HG03354 (cell line): ENCODE results near the gene HNRNPL.

ENCODE experiments used
- ATAC-seq: cut with Tn5 transposase; IDR thresholded peaks from one replicate; pipeline ENCODE4 v1.9.1; 2021; ENCODE audit warnings: mild to moderate bottlenecking; ENCODE audit not compliant: unreplicated experiment, poor library complexity, severe bottlenecking

Gene HNRNPL

DNA sequence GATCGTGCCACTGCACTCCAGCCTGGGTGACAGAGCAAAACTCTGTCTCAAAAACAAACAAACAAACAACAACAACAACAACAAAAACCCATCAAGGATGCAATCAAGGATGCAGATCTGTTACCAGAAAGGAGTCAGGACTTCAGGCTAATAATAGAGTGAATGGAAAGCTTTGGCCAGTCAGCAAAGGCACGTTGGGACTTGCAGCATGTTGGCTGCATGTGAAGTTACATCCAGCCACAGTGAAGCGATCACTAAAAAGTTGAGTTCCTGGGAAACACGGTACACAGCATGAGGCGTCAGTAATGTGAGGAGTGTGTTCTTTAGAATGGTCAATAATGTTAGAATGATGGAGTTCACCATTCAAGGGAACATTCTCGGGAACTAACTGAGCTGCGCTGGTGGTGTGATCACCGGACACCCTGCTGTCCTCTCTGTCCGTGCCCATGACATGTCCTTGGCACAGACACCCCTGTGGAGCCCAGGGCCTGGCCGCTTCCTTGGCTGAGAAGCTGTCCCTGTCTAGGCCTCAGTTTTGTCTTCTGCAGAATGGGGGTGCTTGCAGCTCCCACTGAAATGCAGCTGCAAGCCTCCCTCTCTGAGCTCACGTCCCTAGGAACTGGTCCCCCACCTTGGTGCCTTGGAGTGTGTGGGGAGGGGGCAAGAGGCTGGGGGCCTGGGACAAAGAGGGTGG lies 63.1 kb downstream of the HNRNPL start:
- no peak for ATAC-seq
